HEK293 (cell line): ENCODE data around the gene TMEM45A.
A peak's percentile ranks its signal among the peaks of the same experiment; 100 is the strongest.

Experiments used
- CTCF ChIA-PET: fragments of 350-600 bp; formaldehyde crosslinking; extraction: SDS; loops from one replicate; lab custom pipeline; 2021; ENCODE audit warnings: antibody characterized with exemption; lab: Yijun Ruan, JAX
- POLR2A ChIA-PET: fragments of 300-600 bp; formaldehyde crosslinking; extraction: SDS; loops from one replicate; lab custom pipeline; 2020; ENCODE audit warnings: antibody characterized with exemption, inconsistent platforms; lab: Yijun Ruan, JAX
- H3K27ac ChIP-seq: fragments of 200-500 bp; sonication (Bioruptor generic); 2 replicates; pipeline ENCODE4 v1.5.1; 2014; ENCODE audit warnings: low read depth, low read length, control low read depth, inconsistent platforms; ENCODE audit errors: extremely low read depth
- H3K36me3 ChIP-seq, 2 experiments: fragments of 200-500 bp in 1 of 2; sonication (Bioruptor generic) in 1 of 2; 1 replicate in 1 of 2; 2 replicates in 1 of 2; pipeline ENCODE4 v1.5.1; 2014 to 2017; ENCODE audit warnings: inconsistent platforms in 2 of 2, low read length in 2 of 2; ENCODE audit not compliant: control insufficient read depth in 2 of 2, insufficient read depth in 1 of 2
- H3K4me1 ChIP-seq: fragments of 200-500 bp; sonication (Bioruptor generic); 2 replicates; pipeline ENCODE4 v1.5.1; 2014; ENCODE audit warnings: mild to moderate bottlenecking, low read length, inconsistent platforms; ENCODE audit not compliant: control insufficient read depth, insufficient read depth
- H3K4me3 ChIP-seq: 2 replicates; pipeline ENCODE4 v1.5.1; 2011; ENCODE audit warnings: low read depth, mild to moderate bottlenecking, control low read depth, low read length, moderate library complexity
- H3K9me3 ChIP-seq: fragments of 200-500 bp; sonication (Bioruptor generic); 2 replicates; pipeline ENCODE4 v1.5.1; 2014; ENCODE audit warnings: low read depth, low read length, inconsistent platforms; ENCODE audit not compliant: control insufficient read depth, insufficient read depth
- GLIS1 ChIP-seq: fragments of 450-650 bp; formaldehyde crosslinking; IDR thresholded peaks from 2 replicates; pipeline ENCODE4 v1.5.1; 2016; ENCODE audit warnings: missing biosample characterization, missing genetic modification characterization
- MZF1 ChIP-seq: fragments of 450-650 bp; formaldehyde crosslinking; IDR thresholded peaks from 2 replicates; pipeline ENCODE4 v1.5.1; 2017; ENCODE audit warnings: missing biosample characterization, missing genetic modification characterization, borderline replicate concordance
- SCRT1 ChIP-seq: fragments of 450-650 bp; formaldehyde crosslinking; IDR thresholded peaks from 2 replicates; pipeline ENCODE4 v1.5.1; 2016; ENCODE audit warnings: missing biosample characterization, missing genetic modification characterization, borderline replicate concordance
- SCRT2 ChIP-seq: fragments of 450-650 bp; formaldehyde crosslinking; IDR thresholded peaks from 2 replicates; pipeline ENCODE4 v1.5.1; 2016; ENCODE audit warnings: missing biosample characterization, missing genetic modification characterization
- ZEB2 ChIP-seq: fragments of 450-650 bp; formaldehyde crosslinking; IDR thresholded peaks from 2 replicates; pipeline ENCODE4 v1.5.1; 2016; ENCODE audit warnings: missing biosample characterization, missing genetic modification characterization
- ZNF112 ChIP-seq: fragments of 450-650 bp; formaldehyde crosslinking; IDR thresholded peaks from 2 replicates; pipeline ENCODE4 v1.5.0; 2017; ENCODE audit warnings: missing biosample characterization, missing genetic modification characterization
- ZNF114 ChIP-seq: fragments of 450-650 bp; formaldehyde crosslinking; IDR thresholded peaks from 2 replicates; pipeline ENCODE4 v1.5.0; 2017; ENCODE audit warnings: missing biosample characterization, missing genetic modification characterization
- ZNF121 ChIP-seq: fragments of 450-650 bp; formaldehyde crosslinking; IDR thresholded peaks from 2 replicates; pipeline ENCODE4 v1.5.1; 2016; ENCODE audit warnings: missing biosample characterization, missing genetic modification characterization
- ZNF140 ChIP-seq: fragments of 450-650 bp; formaldehyde crosslinking; IDR thresholded peaks from 2 replicates; pipeline ENCODE4 v1.5.1; 2016; ENCODE audit warnings: missing biosample characterization, missing genetic modification characterization
- ZNF221 ChIP-seq: fragments of 450-650 bp; formaldehyde crosslinking; IDR thresholded peaks from 2 replicates; pipeline ENCODE4 v1.5.1; 2017; ENCODE audit warnings: missing biosample characterization, missing genetic modification characterization, borderline replicate concordance
- ZNF404 ChIP-seq: fragments of 450-650 bp; formaldehyde crosslinking; IDR thresholded peaks from 2 replicates; pipeline ENCODE4 v1.5.1; 2017; ENCODE audit warnings: missing biosample characterization, missing genetic modification characterization
- ZNF473 ChIP-seq: fragments of 450-650 bp; formaldehyde crosslinking; IDR thresholded peaks from 2 replicates; pipeline ENCODE4 v1.5.1; 2017; ENCODE audit warnings: missing biosample characterization, missing genetic modification characterization
- ZNF560 ChIP-seq: fragments of 450-650 bp; formaldehyde crosslinking; IDR thresholded peaks from 2 replicates; pipeline ENCODE4 v1.5.1; 2017; ENCODE audit warnings: missing biosample characterization, missing genetic modification characterization, borderline replicate concordance
- ZNF610 ChIP-seq: fragments of 450-650 bp; formaldehyde crosslinking; IDR thresholded peaks from 2 replicates; pipeline ENCODE4 v1.5.1; 2016; ENCODE audit warnings: missing biosample characterization, missing genetic modification characterization, borderline replicate concordance
- ZNF621 ChIP-seq: fragments of 450-650 bp; formaldehyde crosslinking; IDR thresholded peaks from 2 replicates; pipeline ENCODE4 v1.5.1; 2017; ENCODE audit warnings: missing biosample characterization, missing genetic modification characterization
- ZXDB ChIP-seq: fragments of 450-650 bp; formaldehyde crosslinking; IDR thresholded peaks from 2 replicates; pipeline ENCODE4 v1.5.1; 2016; ENCODE audit warnings: missing biosample characterization, missing genetic modification characterization
- TF ChIP-seq, protein P1 (sequence below): fragments of 450-650 bp; formaldehyde crosslinking; IDR thresholded peaks from 2 replicates; pipeline ENCODE4 v1.5.1; 2016; ENCODE audit warnings: missing biosample characterization, missing genetic modification characterization
- TF ChIP-seq, protein P2 (sequence below): fragments of 450-650 bp; formaldehyde crosslinking; conservative IDR thresholded peaks from 2 replicates; pipeline ENCODE4 v1.5.1; 2016; ENCODE audit warnings: low read depth, missing biosample characterization, missing genetic modification characterization

TMEM45A gene

DNA sequence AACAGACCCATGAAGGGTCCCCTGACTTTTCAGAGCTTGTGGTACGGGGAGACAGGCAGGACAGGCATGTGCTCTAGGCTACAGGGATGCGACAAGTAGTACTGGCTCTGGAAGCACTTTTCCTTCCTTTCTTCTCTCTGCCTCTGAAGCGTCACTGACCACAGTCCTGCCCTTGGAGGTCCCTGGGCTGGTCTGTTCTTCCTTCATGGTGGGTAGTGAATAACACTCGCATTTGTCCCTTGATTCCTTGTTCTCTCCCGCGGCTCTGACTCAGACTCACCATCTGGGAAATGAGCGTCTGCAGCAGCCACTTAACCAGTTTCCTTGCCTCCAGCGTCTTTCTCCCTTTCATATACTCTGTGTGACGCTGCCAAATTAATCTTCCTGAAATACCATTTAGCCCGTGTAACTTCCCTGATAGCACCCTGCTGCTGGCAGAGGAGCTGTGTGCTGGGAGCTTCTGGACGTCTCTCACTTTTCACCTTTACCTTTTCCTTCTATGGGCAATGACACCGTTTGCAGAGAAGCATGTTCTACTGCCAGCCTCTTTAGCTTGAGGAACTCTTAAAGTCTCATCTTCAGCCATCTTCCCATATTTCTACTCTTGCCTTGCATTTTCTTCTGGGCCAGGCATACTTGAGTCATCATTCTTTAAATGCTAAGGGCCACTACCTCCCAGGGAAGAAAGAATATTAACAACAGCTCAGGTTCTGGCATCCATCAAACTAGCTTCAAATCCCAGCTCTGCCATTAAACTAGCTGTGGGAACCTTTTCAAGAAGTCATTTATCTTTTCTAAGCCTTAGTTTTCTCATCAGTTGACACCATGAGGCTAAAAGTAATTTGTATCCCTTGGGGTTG, 33.6 kb downstream of the TMEM45A start (continued):
- TF ChIP-seq SCRT1 (tag by site-specific recombination), result peak; percentile 60; the same call in 1 of the 2 replicates
- peak; percentile 82 for TF ChIP-seq SCRT2 (tag by site-specific recombination)
- no peak for TF ChIP-seq ZNF621
- TF ChIP-seq, protein P1, sequence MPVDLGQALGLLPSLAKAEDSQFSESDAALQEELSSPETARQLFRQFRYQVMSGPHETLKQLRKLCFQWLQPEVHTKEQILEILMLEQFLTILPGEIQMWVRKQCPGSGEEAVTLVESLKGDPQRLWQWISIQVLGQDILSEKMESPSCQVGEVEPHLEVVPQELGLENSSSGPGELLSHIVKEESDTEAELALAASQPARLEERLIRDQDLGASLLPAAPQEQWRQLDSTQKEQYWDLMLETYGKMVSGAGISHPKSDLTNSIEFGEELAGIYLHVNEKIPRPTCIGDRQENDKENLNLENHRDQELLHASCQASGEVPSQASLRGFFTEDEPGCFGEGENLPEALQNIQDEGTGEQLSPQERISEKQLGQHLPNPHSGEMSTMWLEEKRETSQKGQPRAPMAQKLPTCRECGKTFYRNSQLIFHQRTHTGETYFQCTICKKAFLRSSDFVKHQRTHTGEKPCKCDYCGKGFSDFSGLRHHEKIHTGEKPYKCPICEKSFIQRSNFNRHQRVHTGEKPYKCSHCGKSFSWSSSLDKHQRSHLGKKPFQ (tag by site-specific recombination), result no peak

DNA sequence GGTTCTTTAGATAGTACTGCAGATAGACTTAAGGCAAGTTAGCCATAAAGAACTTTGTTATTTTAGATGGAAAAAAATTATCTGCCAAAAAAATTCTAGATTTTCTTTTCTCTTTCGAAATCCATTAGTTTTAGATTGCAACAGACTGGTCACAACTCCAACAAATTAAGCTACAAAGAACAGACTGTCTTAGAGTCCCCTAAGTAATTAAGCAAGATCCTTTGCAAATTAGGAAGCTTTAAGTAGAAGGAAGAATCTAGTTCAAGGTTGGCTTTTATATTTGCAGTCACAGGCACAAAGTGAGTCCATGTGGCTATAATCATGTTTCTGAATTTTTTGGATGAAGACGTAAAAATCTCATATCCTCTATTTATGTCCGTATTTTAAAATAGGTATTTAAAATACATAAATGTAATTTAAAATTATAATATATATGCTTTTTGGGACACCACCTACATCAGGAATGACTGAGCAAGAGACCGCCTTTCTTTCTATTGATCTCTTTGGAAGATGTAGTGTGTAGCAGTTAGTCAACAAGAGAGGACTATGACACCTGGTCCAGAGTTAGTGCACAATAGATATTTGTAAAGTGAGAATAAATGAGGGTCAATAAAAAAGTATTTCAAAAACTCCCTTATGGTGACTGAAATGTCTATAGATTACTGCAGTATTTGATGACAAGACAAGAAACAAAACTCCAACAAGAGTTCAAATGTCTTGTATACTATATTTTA, 34.4 kb downstream of the TMEM45A start:
- TF ChIP-seq ZEB2 (tag by site-specific recombination), result no peak
- TF ChIP-seq, all 188 proteins: peak for 0
- Histone ChIP-seq H3K4me1 (no peaks in the 10 kb centered on the region), H3K9me3 (no peaks in the 10 kb centered on the region), H3K4me3 (no peak overlapping the region), H3K36me3 (no peaks in the 10 kb centered on the region), H3K27ac (no peak overlapping the region)
- POLR2A ChIA-PET, result interaction anchor here (1.1 to 2.4 kb wide), 2 partner anchors 8 to 34 kb away, joined by 3 to 5 read pairs; partner anchors contain the start of gene TMEM45A
- CTCF ChIA-PET, result no interaction called here

DNA sequence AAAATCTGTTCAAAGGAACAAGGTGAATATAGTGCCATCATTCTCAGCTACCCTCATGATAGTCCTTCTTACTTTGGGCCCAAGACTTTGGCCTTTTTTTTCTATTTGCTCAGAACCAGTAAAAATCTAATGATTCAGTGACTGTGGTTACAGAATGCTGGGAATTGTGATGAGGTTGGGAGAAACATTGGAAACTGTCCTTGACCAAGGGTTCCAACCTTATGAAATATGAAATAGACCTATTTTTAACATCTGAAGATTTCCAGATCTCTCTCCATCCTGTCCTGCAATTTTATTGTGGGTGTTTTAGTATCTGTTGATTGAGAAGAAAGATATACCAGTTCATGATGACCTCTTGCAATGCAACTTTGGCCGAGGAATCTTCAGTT, 34.9 kb downstream of the TMEM45A start:
- H3K4me1 ChIP-seq, result no peaks in the 10 kb centered on the region
- H3K27ac ChIP-seq, result no peak overlapping the region
- TF ChIP-seq ZNF473 (tag by site-specific recombination) (no peak), ZNF404 (tag by site-specific recombination) (no peak), ZNF121 (tag by site-specific recombination) (no peak), ZNF114 (no peak), ZNF610 (tag by site-specific recombination) (no peak), MZF1 (no peak), ZNF112 (tag by site-specific recombination) (no peak), ZNF140 (tag by site-specific recombination) (no peak), ZXDB (tag by site-specific recombination) (no peak), ZNF221 (tag by site-specific recombination) (no peak), GLIS1 (tag by site-specific recombination) (no peak), ZNF560 (tag by site-specific recombination) (no peak)
- TF ChIP-seq, protein P2, sequence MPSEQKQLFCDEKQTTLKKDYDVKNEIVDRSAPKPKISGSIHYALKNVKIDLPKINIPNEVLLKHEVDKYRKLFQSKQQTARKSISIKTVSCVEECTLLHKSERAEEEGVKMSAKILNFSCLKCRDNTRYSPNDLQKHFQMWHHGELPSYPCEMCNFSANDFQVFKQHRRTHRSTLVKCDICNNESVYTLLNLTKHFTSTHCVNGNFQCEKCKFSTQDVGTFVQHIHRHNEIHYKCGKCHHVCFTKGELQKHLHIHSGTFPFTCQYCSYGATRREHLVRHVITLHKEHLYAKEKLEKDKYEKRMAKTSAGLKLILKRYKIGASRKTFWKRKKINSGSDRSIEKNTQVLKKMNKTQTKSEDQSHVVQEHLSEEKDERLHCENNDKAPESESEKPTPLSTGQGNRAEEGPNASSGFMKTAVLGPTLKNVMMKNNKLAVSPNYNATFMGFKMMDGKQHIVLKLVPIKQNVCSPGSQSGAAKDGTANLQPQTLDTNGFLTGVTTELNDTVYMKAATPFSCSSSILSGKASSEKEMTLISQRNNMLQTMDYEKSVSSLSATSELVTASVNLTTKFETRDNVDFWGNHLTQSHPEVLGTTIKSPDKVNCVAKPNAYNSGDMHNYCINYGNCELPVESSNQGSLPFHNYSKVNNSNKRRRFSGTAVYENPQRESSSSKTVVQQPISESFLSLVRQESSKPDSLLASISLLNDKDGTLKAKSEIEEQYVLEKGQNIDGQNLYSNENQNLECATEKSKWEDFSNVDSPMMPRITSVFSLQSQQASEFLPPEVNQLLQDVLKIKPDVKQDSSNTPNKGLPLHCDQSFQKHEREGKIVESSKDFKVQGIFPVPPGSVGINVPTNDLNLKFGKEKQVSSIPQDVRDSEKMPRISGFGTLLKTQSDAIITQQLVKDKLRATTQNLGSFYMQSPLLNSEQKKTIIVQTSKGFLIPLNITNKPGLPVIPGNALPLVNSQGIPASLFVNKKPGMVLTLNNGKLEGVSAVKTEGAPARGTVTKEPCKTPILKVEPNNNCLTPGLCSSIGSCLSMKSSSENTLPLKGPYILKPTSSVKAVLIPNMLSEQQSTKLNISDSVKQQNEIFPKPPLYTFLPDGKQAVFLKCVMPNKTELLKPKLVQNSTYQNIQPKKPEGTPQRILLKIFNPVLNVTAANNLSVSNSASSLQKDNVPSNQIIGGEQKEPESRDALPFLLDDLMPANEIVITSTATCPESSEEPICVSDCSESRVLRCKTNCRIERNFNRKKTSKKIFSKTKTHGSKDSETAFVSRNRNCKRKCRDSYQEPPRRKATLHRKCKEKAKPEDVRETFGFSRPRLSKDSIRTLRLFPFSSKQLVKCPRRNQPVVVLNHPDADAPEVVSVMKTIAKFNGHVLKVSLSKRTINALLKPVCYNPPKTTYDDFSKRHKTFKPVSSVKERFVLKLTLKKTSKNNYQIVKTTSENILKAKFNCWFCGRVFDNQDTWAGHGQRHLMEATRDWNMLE (tag by site-specific recombination), result no peak
- CTCF ChIA-PET, result interaction anchor here (0.6 kb wide), 1 partner anchor 140 kb away, joined by 4 read pairs; no protein-coding TSS in a partner anchor
- H3K9me3 ChIP-seq, result no peaks in the 10 kb centered on the region
- POLR2A ChIA-PET, result no interaction called here
- H3K36me3 ChIP-seq, result no peaks in the 10 kb centered on the region
- H3K4me3 ChIP-seq, result no peak overlapping the region
